HG03139 (cell line): ENCODE data around the gene EXT2.

Experiments used
- ATAC-seq: cut with Tn5 transposase; IDR thresholded peaks from one replicate; pipeline ENCODE4 v1.9.1; 2021; ENCODE audit not compliant: unreplicated experiment

The EXT2 gene

DNA sequence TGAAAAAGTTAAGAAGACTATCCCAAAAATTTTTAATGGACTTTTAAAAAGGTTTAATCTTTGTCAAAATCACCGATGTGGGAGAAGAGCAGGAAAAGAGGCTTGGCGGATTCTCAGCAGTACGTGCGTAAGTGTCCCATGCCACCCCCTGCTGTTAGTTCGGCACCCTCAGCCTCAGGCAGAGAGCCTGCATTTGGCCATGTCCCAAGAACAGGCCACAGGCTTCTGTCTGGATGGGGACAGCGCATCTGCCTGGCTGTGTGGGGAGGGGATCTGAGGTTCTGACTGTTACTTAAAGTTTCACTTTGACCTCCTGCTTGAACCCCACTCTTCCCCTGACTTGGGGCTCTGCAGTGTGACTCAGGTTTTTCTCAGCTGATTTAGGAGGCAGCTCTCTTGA is 35.3 kb downstream of the EXT2 start:
- no peak for ATAC-seq

DNA sequence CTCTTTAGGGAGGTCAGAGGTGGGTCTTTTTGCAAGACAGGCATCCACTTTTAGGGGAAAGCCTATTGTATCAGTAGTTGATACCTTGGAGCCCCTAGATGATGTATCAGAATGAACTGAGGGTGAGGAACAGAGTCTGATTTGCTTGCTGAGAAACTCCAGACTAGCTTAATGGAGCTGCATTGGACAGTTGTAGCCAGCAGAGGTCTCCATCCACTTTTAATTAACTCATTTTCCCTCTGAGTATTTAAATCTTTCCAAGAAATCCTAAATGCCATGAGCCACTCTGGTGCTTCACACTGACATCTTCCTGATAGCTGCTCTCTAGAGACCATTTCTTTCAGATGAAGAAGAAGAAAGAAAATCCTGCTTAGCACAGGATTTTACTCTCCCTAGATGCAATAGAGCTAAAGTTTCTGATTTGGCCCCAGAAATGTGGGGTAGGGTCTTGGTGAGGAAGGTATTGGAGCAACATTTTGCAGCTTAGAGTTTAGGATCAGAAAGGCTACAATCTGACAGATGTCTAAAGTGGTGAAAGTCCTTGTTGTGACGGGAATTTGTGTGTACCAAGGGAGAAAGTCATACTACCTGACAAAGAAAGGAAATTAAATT is 38.0 kb downstream of the EXT2 start:
- no peak for ATAC-seq

DNA sequence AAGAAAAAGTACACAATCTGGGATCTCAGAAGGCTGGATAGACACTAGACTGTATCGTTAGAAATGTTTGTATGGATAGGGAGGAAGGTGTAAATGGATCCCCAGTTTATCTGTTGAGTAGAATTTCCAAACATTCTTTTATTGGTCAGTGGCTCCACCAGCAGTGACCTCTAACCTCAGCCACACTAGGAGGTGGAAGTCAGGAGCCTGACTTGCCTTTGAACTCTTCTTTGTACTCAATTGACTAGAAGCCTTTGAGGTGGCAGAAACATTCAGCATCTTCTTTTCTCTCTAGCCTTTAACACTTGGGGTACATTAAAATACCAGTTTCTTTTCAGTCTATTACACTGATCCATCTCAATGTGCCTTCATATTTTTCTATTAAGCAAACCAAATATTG is 39.1 kb downstream of the EXT2 start:
- no peak for ATAC-seq

- no peak for ATAC-seq
These were observed 40.9 kb downstream of the EXT2 start for GRCh38 chr11:44136176-44136945.

DNA sequence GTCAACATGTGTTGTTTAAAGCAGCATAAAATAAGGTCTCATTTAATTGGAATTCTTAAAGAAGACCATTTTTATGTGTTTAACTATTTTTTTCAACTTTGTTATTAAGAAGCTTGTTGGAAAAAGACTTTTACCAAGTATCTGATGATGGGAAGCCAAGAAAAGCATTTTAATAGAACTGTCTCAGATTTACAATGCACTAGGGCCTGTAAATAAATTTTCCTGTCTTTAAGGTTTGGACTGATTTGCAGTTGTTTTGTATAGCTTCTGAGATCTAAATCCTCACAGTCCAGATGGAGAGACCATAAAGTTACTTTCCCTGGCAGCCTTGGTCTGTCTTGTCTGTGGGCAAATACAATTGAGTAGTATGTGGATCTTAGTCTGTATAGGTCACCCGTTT is 41.6 kb downstream of the EXT2 start:
- ATAC-seq: no peak

DNA sequence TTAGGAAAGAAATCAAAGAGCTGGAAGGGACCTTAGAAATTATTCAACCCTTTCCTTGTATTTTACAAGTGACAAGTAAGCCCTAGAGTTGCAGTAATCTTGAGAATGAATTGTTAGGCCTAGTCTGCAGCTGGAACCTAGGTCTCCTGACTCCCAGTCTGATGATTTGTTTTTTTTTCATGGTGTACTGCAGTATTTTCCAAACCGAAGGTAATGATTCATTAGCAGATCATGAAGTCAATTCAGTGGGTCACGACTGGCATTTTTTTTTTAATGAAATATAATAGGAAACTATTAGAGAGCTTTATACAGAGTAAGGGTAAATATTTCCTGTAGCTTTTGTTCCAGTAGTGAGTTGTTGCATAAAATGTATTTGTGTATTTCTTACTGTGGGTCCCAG is 42.8 kb downstream of the EXT2 start:
- ATAC-seq: no peak

GRCh38 chr11:44138980-44139379 is 43.5 kb downstream of the EXT2 start:
- ATAC-seq: no peak

DNA sequence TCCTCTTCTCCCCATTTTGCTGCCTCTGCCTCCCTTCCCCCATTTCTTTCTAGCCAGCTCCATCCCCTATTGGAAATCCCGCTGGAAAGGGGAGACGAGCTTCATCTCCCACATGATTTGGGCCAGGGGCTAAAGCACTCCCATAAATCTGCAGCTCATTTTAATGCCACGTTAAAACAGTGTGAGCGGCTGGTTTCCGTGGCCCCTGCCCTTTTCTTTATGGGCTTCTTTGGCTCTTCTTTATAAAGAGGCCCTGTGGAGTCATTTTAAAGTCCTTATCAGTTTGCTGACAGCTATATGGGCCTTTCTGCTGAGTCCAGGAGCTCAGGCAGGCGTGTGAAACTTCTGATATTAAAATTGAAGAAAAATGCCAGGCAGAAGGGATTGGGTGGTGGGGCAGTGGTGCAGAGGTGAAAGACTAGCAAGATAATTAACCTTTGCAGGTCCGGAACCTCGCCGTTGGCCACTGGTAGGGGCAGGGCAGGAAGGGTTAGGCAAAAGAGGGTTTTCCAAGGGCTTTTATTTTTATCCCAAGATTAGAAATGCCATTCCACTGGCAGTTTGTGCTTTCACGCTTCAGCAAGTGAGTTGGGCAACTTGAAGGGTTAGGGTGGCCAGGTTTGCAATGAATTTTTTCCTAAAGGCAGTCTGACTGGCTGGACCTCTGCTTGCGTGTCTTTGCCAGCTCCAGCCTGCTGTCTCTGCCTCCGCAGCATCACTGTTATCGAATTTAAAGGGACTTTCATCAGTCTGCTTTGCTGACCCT is 44.3 kb downstream of the EXT2 start:
- ATAC-seq: no peak

DNA sequence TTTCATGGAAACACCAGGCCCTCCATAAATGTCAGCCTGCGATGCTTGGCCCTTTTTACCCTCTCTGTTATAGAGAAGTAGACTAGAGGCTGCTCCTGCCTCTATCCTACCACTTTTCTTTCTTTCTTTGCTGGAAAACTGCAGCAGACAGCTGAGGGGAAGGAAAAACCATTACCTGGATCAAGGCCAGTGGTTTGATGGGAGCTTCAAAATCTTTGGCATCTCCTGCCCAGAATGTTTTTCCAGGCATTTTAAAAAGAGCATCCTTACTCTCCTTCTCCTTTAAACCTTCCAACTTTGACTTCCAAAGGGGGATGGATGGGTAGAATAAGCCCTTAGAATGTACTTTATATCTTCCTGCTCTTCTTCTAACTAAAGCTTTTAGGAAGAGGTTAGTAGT is 44.9 kb downstream of the EXT2 start:
- ATAC-seq: no peak

GRCh38 chr11:44140805-44141204 is 45.3 kb downstream of the EXT2 start:
- no peak for ATAC-seq

GRCh38 chr11:44143987-44144909 is 48.8 kb downstream of the EXT2 start:
- no peak for ATAC-seq

GRCh38 chr11:44145011-44145775 is 49.7 kb downstream of the EXT2 start:
- ATAC-seq: no peak

GRCh38 chr11:44146931-44147330 is 51.5 kb downstream of the EXT2 start:
- ATAC-seq: no peak

DNA sequence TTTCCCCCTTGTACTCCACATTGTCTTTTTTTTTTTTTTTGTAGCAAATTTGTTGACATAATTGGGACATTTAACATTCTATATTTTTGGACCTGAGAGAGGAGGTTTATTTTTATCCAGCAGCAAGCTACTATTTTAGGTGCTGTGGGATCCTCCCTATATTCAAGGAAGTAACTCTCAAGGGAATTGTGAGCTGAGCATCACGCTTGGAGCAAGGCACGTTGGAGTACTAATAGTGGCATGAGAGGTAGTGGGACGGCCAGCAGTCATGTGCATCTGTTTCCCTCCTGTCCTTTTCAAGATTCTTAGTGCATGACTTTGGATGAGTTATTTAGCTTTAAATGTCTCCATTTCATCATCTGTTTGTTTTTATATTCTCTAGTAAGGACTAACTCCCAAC is 52.3 kb downstream of the EXT2 start:
- ATAC-seq: no peak

- ATAC-seq: no peak
These were observed 54.2 kb downstream of the EXT2 start for GRCh38 chr11:44149651-44150050.

- ATAC-seq: no peak
These were observed 54.9 kb downstream of the EXT2 start for GRCh38 chr11:44150401-44150800.

GRCh38 chr11:44157019-44157418 is 61.5 kb downstream of the EXT2 start:
- no peak for ATAC-seq

GRCh38 chr11:44158384-44158783 is 62.9 kb downstream of the EXT2 start:
- no peak for ATAC-seq

- ATAC-seq: no peak
These were observed 64.6 kb downstream of the EXT2 start for GRCh38 chr11:44159848-44160721.
